Measurements from ENCODE around the gene SCAMP2. TPM values are rescaled to one million over a fixed set of nuclear protein-coding genes. Genes with fewer than 3 reads are reported as not detected.
A peak's percentile ranks its signal among the peaks of the same experiment; 100 is the strongest.

Gene SCAMP2
- polyA plus RNA-seq, 1 donor, result 104 TPM

DNA sequence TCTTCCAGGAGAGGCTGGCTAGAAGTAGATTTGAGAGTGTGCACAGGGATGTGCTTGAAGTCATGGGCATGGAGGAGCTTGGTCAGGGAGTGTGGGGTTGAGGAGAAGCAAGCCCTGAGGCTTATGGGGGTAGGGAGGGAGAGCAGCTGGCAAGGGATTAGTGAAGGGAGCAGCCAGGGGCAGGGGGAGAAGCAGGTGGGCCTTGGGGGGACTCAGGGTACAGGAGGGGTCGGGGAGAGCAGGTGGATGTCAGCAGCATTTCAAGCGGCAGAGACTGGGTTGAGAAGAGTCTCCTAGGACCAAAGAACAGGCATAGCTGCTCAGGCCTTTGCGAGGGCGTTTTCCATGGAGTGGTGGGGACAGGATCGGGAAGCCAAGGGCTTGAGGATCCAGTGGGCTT lies 63.9 kb downstream of the SCAMP2 start:
- H3K27me3 ChIP-seq (ENCODE audit: control insufficient read depth, insufficient read depth, low read length), result no peaks in the 10 kb centered on the region
- no peak for DNase-seq
- WGBS (ENCODE audit: insufficient coverage, low lambda C conversion rate), result no CpG with 5 or more reads among the region's 5 CpGs
- no peak overlapping the region for H3K27ac ChIP-seq (ENCODE audit: low read length)
- H3K36me3 ChIP-seq (ENCODE audit: control insufficient read depth, insufficient read depth, low read length), result peaks cover 2% of the 10 kb centered on the region
- H3K4me1 ChIP-seq (ENCODE audit: control insufficient read depth, insufficient read depth, low read length), result no peaks in the 10 kb centered on the region
- no peak overlapping the region for H3K4me3 ChIP-seq (ENCODE audit: low read length)
- no peaks in the 10 kb centered on the region for H3K9me3 ChIP-seq (ENCODE audit: control insufficient read depth, low read depth, low read length)

DNA sequence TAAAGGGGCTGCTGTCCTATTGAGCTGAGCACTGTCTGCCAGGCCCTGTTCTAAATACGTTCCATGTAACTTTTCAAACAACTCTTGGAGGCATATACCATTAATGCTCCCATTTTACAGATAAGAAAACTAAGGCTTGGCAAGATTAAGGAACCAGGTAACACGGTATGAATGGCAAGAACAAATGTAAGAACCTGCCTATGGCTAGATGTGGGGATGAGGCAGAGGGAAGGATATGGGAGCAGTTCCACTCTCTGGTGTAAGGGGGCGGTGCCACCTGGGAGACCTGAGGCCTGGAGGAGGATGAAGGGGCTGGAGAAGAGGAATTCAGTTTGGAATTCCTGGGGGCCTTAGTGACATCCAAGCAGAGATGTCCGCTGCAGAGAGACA lies 64.3 kb downstream of the SCAMP2 start:
- WGBS (ENCODE audit: insufficient coverage, low lambda C conversion rate), result 70% methylated on average over 2 of the region's 4 CpGs
- no peak overlapping the region for H3K27ac ChIP-seq (ENCODE audit: low read length)
- no peaks in the 10 kb centered on the region for H3K4me1 ChIP-seq (ENCODE audit: control insufficient read depth, insufficient read depth, low read length)
- H3K9me3 ChIP-seq (ENCODE audit: control insufficient read depth, low read depth, low read length), result no peaks in the 10 kb centered on the region
- H3K27me3 ChIP-seq (ENCODE audit: control insufficient read depth, insufficient read depth, low read length), result no peaks in the 10 kb centered on the region
- H3K4me3 ChIP-seq (ENCODE audit: low read length), result no peak overlapping the region
- DNase-seq, result no peak
- H3K36me3 ChIP-seq (ENCODE audit: control insufficient read depth, insufficient read depth, low read length), result peaks cover 6% of the 10 kb centered on the region

DNA sequence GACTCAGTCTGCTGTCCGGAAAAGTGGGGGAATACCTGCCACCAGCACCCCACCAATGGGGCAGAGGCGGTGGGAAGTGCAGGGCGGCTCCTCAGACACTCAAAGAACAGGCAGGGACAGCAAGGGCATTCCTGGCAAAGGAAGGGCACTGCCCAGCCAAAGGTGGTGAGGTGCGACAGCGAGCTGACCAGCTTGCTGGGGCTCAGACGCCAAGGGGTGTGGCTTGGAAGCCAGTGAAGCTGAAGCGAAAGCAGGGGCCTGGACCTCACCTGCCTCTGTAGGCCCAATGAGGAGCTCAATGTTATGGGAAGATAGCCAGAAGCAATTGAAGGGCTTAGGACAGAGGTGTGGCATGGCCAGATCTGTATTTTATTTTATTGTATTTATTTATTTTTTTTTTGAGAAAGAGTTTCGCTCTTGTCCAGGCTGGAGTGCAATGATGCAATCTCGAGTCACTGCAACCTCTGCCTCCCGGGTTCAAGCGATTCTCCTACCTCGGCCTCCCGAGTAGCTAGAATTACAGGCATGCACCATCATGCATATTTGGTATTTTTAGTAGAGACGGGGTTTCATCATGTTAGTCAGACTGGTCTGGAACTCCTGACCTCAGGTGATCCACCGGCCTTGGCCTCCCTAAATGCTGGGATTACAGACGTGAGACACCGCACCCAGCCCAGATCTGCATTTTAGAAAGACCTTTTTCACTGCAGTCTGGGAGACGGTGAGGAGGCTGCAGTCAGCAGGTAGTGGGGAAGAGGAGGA lies 64.9 kb downstream of the SCAMP2 start:
- Histone ChIP-seq H3K27ac (ENCODE audit: low read length) (no peak overlapping the region), H3K4me1 (ENCODE audit: control insufficient read depth, insufficient read depth, low read length) (no peaks in the 10 kb centered on the region), H3K9me3 (ENCODE audit: control insufficient read depth, low read depth, low read length) (no peaks in the 10 kb centered on the region), H3K4me3 (ENCODE audit: low read length) (no peak overlapping the region), H3K36me3 (ENCODE audit: control insufficient read depth, insufficient read depth, low read length) (peaks cover 12% of the 10 kb centered on the region), H3K27me3 (ENCODE audit: control insufficient read depth, insufficient read depth, low read length) (no peaks in the 10 kb centered on the region)
- 83% methylated on average over 1 of the region's 18 CpGs for WGBS (ENCODE audit: insufficient coverage, low lambda C conversion rate)
- DNase-seq, result no peak

DNA sequence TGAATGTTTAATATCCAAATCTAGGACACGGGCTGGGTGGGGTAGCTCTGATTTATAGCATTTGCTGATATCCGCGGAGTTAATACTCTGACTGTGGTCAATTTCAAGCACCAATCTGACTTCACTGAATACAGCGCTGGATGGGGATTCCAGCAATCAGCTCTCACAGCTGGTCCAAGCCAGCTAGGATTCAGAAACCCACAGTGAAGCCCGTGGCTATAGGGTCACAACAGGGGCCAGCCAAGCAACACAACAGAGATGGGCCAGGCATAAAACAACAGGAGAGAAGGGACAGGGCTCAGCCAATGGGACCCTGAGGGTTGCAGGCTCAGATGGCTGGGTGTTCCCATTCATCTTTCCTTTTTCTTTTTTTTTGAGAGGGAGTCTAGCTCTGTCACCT lies 65.9 kb downstream of the SCAMP2 start:
- no peak for DNase-seq
- no peak overlapping the region for H3K4me3 ChIP-seq (ENCODE audit: low read length)
- H3K9me3 ChIP-seq (ENCODE audit: control insufficient read depth, low read depth, low read length), result no peaks in the 10 kb centered on the region
- H3K27ac ChIP-seq (ENCODE audit: low read length), result no peak overlapping the region
- H3K27me3 ChIP-seq (ENCODE audit: control insufficient read depth, insufficient read depth, low read length), result no peaks in the 10 kb centered on the region
- H3K36me3 ChIP-seq (ENCODE audit: control insufficient read depth, insufficient read depth, low read length), result peaks cover 21% of the 10 kb centered on the region
- 70% methylated on average over 2 of the region's 5 CpGs for WGBS (ENCODE audit: insufficient coverage, low lambda C conversion rate)
- no peaks in the 10 kb centered on the region for H3K4me1 ChIP-seq (ENCODE audit: control insufficient read depth, insufficient read depth, low read length)

DNA sequence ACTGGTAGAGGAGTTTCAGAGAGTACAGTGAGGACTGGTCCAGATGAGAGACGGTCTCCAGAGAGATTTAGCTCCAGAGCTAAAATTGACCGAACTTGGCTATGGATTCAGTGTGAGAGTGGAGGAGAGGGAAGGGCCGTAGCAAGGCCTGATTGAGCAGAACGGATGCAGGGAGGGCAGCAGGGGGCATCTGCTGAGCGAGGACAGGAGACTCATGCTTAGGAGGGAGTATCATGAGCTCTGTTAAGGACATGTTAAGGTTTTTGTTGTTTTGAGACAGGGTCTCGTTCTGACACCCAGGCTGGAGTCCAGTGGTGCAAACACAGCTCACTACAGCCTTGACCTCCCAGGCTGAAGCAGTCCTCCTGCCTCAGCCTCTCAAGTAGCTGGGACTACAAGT lies 68.2 kb downstream of the SCAMP2 start:
- Histone ChIP-seq H3K4me1 (ENCODE audit: control insufficient read depth, insufficient read depth, low read length) (peaks cover 9% of the 10 kb centered on the region), H3K27me3 (ENCODE audit: control insufficient read depth, insufficient read depth, low read length) (no peaks in the 10 kb centered on the region), H3K9me3 (ENCODE audit: control insufficient read depth, low read depth, low read length) (no peaks in the 10 kb centered on the region), H3K36me3 (ENCODE audit: control insufficient read depth, insufficient read depth, low read length) (peaks cover 41% of the 10 kb centered on the region), H3K27ac (ENCODE audit: low read length) (no peak overlapping the region), H3K4me3 (ENCODE audit: low read length) (no peak overlapping the region)
- no CpG with 5 or more reads among the region's 6 CpGs for WGBS (ENCODE audit: insufficient coverage, low lambda C conversion rate)
- DNase-seq, result no peak

DNA sequence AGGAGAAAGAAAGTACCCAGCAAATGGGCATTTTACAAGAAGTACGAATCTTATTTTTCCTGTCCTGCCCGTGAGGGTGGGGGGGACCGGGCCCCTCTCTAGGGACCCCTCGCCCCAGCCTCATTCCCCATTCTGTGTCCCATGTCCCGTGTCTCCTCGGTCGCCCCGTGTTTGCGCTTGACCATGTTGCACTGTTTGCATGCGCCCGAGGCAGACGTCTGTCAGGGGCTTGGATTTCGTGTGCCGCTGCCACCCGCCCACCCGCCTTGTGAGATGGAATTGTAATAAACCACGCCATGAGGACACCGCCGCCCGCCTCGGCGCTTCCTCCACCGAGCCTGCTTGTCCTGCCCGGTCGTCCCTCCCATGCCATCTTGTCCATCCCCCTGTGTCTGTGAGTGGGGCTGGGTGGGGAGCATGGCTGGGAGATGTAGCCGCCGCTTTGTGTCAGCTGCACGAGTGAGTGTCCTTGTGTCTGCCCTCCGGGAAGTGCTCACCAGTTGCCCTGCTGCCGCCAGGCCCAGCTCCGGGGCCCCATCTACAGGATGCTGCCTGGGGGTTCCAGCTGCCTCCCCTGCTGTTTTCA lies 70.2 kb downstream of the SCAMP2 start:
- no CpG with 5 or more reads among the region's 31 CpGs for whole genome bisulfite sequencing (ENCODE audit: insufficient coverage, low lambda C conversion rate)
- no peak for DNase-seq
- H3K36me3 ChIP-seq (ENCODE audit: control insufficient read depth, insufficient read depth, low read length), result peaks cover 61% of the 10 kb centered on the region

DNA sequence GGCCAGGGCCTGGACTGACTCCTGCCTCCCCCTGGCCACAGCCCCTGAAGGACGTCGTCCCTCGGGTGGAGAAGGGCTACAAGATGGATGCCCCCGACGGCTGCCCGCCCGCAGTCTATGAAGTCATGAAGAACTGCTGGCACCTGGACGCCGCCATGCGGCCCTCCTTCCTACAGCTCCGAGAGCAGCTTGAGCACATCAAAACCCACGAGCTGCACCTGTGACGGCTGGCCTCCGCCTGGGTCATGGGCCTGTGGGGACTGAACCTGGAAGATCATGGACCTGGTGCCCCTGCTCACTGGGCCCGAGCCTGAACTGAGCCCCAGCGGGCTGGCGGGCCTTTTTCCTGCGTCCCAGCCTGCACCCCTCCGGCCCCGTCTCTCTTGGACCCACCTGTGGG lies 70.9 kb downstream of the SCAMP2 start:
- no peak for DNase-seq
- no CpG with 5 or more reads among the region's 20 CpGs for WGBS (ENCODE audit: insufficient coverage, low lambda C conversion rate)
- Histone ChIP-seq H3K27ac (ENCODE audit: low read length) (no peak overlapping the region), H3K4me1 (ENCODE audit: control insufficient read depth, insufficient read depth, low read length) (peaks cover 27% of the 10 kb centered on the region), H3K4me3 (ENCODE audit: low read length) (no peak overlapping the region), H3K27me3 (ENCODE audit: control insufficient read depth, insufficient read depth, low read length) (no peaks in the 10 kb centered on the region), H3K9me3 (ENCODE audit: control insufficient read depth, low read depth, low read length) (no peaks in the 10 kb centered on the region), H3K36me3 (ENCODE audit: control insufficient read depth, insufficient read depth, low read length) (peaks cover 65% of the 10 kb centered on the region)

More for the DNA sequence above, 70.2 kb downstream of the SCAMP2 start:
- Histone ChIP-seq H3K9me3 (ENCODE audit: control insufficient read depth, low read depth, low read length) (no peaks in the 10 kb centered on the region), H3K27me3 (ENCODE audit: control insufficient read depth, insufficient read depth, low read length) (no peaks in the 10 kb centered on the region), H3K4me1 (ENCODE audit: control insufficient read depth, insufficient read depth, low read length) (peaks cover 23% of the 10 kb centered on the region), H3K27ac (ENCODE audit: low read length) (no peak overlapping the region), H3K4me3 (ENCODE audit: low read length) (no peak overlapping the region)

DNA sequence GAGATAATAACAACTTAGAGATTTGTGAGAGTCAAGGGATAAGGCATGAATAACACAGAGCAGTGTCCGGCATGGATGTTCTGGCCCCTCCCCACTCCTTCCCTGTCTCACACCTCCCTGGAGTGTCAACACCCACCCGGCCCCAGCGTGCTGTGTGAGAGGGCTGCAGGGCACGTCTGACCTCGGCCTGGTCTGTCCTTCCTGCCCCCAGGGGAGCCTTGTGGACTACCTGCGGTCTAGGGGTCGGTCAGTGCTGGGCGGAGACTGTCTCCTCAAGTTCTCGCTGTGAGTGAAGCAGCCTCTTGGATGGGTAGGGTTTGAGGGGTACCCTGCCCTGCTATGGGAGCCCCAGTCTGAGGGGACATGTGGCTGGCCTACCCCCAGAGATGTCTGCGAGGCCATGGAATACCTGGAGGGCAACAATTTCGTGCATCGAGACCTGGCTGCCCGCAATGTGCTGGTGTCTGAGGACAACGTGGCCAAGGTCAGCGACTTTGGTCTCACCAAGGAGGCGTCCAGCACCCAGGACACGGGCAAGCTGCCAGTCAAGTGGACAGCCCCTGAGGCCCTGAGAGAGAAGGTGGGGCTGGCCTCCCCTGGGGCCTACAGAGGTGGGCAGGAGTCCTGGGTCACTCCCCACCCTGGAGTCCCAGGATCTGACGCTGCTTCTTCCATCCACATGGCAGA lies 71.7 kb downstream of the SCAMP2 start:
- DNase-seq, result no peak
- Histone ChIP-seq H3K27me3 (ENCODE audit: control insufficient read depth, insufficient read depth, low read length) (no peaks in the 10 kb centered on the region), H3K9me3 (ENCODE audit: control insufficient read depth, low read depth, low read length) (no peaks in the 10 kb centered on the region), H3K4me3 (ENCODE audit: low read length) (no peak overlapping the region), H3K27ac (ENCODE audit: low read length) (no peak overlapping the region), H3K4me1 (ENCODE audit: control insufficient read depth, insufficient read depth, low read length) (peaks cover 27% of the 10 kb centered on the region), H3K36me3 (ENCODE audit: control insufficient read depth, insufficient read depth, low read length) (peaks cover 65% of the 10 kb centered on the region)
- WGBS (ENCODE audit: insufficient coverage, low lambda C conversion rate), result no CpG with 5 or more reads among the region's 18 CpGs

DNA sequence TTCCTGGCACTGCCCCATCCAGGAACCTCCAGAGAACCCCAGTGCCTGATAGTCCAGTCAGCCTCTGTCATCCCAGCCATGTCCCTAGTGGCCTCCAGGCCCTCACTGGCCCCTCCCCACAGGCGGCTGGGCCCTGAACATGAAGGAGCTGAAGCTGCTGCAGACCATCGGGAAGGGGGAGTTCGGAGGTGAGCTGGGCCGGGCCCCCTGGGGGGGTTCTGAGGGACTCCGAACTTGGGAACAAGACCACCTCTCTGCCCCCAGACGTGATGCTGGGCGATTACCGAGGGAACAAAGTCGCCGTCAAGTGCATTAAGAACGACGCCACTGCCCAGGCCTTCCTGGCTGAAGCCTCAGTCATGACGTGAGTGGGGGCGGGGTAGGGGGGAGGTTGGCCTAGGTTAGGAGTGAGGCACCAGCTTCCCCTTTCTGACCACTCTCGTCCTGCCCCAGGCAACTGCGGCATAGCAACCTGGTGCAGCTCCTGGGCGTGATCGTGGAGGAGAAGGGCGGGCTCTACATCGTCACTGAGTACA lies 72.5 kb downstream of the SCAMP2 start:
- no peaks in the 10 kb centered on the region for H3K9me3 ChIP-seq (ENCODE audit: control insufficient read depth, low read depth, low read length)
- H3K36me3 ChIP-seq (ENCODE audit: control insufficient read depth, insufficient read depth, low read length), result peaks cover 65% of the 10 kb centered on the region
- peaks cover 27% of the 10 kb centered on the region for H3K4me1 ChIP-seq (ENCODE audit: control insufficient read depth, insufficient read depth, low read length)
- no peak for DNase-seq
- H3K27me3 ChIP-seq (ENCODE audit: control insufficient read depth, insufficient read depth, low read length), result no peaks in the 10 kb centered on the region
- no peak overlapping the region for H3K27ac ChIP-seq (ENCODE audit: low read length)
- WGBS (ENCODE audit: insufficient coverage, low lambda C conversion rate), result 73% methylated on average over 2 of the region's 20 CpGs
- no peak overlapping the region for H3K4me3 ChIP-seq (ENCODE audit: low read length)

DNA sequence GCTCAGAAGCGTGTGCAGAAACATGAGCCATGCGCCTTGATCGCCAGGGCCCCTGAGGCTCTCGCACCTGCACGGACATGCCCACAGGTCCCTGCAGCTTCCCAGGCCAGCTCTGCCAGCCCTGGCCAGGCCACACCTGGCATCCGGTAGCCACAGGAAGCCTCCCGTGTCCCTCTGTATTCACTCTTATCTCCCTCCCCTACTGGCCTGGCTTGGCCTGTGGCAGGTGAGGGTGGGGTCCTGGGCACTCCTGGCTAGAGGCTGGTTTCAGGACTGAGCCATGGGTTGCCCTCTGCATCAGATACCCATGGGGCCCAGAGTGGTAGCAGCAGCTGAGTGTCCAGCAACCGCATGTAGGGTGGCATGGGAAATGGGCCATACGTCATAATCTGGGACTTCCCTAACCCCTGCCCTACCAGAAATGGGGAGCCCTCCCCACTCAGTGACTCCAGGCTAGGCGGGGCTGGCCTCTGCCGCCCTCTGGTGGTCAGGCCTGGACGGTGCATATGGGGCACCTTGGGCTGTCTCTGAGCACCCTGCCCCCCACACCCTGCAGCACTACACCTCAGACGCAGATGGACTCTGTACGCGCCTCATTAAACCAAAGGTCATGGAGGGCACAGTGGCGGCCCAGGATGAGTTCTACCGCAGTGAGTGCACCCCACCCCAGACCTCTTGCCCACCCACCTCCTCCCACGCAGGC lies 73.2 kb downstream of the SCAMP2 start:
- H3K4me1 ChIP-seq (ENCODE audit: control insufficient read depth, insufficient read depth, low read length), result peaks cover 27% of the 10 kb centered on the region
- no peaks in the 10 kb centered on the region for H3K9me3 ChIP-seq (ENCODE audit: control insufficient read depth, low read depth, low read length)
- DNase-seq, result peak; percentile 81 to 88
- no peaks in the 10 kb centered on the region for H3K27me3 ChIP-seq (ENCODE audit: control insufficient read depth, insufficient read depth, low read length)
- no peak overlapping the region for H3K4me3 ChIP-seq (ENCODE audit: low read length)
- WGBS (ENCODE audit: insufficient coverage, low lambda C conversion rate), result no CpG with 5 or more reads among the region's 18 CpGs
- no peak overlapping the region for H3K27ac ChIP-seq (ENCODE audit: low read length)
- H3K36me3 ChIP-seq (ENCODE audit: control insufficient read depth, insufficient read depth, low read length), result peaks cover 67% of the 10 kb centered on the region

Measured in large intestine (tissue), 3 donors.